Spleen (tissue), 7 donors: Measurements from ENCODE around the gene DEPDC7.

Experiments
- CTCF ChIP-seq, 11 experiments: fragments of 200-600 bp in 7 of 11; fragments of 450-650 bp in 4 of 11; sonication (generic) in 4 of 11; IDR thresholded peaks in 8 of 11; conservative IDR thresholded peaks in 3 of 11; 1 replicate in 7 of 11; 2 replicates in 4 of 11; pipeline versions ENCODE4 v1.4.0 to v1.8.0; 2016 to 2021; ENCODE audit warnings: antibody characterized with exemption in 11 of 11, inconsistent platforms in 4 of 11, mild to moderate bottlenecking in 1 of 11
- POLR2AphosphoS5 ChIP-seq, 3 donors: sonication (generic); formaldehyde crosslinking; IDR thresholded peaks; one replicate each; pipeline ENCODE4 v1.5.1; 2017; ENCODE audit warnings: antibody characterized with exemption in 3 of 3
- donor health status: DM: no; HTN: no; CAD: no; lungs with moderate emphysema.
- donor health status: DM: no; HTN: no; CAD: no.
- donor health status: DM: no; HTN: no; CAD: no.

GRCh38 chr11:33068611-33069340, 53.1 kb downstream of the DEPDC7 start:
- no peak for TF ChIP-seq CTCF (IDR thresholded peaks at IDR 0.05 in 8 of 11, conservative IDR thresholded peaks at IDR 0.05 in 3 of 11)
- TF ChIP-seq POLR2AphosphoS5 (IDR thresholded peaks at IDR 0.05), result peak in 1 of 3 donors; percentile 10
